ENCODE results near the gene PPARG. TPM values are rescaled to one million over a fixed set of nuclear protein-coding genes. Genes with fewer than 3 reads are reported as not detected.

Gene PPARG
- total and polyA plus RNA-seq, 8 donors: 7.9 to 85.2 (median 29.3) TPM

GRCh38 chr3:12357456-12357855, 68.6 kb downstream of the PPARG start:
- Histone ChIP-seq H3K36me3 (no peaks in the 10 kb centered on the region), H3K27me3 (no peaks in the 10 kb centered on the region), H3K9me3 (no peaks in the 10 kb centered on the region), H3K4me3 (no peak overlapping the region), H3K4me1 (peaks cover 0 to 19% (median 9%) of the 10 kb centered on the region in 4 donors), H3K27ac (no peak overlapping the region)
- DNase-seq: no peak
- intact Hi-C loops (cut with DNase I; ENCODE audit: low total_unique reads): no loop called here
- 87 to 95% (median 92%) methylated on average over 3 of the region's 3 CpGs for WGBS, 5 donors
- TF ChIP-seq POLR2A (IDR thresholded peaks at IDR 0.05): no peak
- no peak for TF ChIP-seq EP300 (IDR thresholded peaks at IDR 0.05)
- no peak for TF ChIP-seq POLR2AphosphoS5 (IDR thresholded peaks at IDR 0.05)
- TF ChIP-seq, protein P1, sequence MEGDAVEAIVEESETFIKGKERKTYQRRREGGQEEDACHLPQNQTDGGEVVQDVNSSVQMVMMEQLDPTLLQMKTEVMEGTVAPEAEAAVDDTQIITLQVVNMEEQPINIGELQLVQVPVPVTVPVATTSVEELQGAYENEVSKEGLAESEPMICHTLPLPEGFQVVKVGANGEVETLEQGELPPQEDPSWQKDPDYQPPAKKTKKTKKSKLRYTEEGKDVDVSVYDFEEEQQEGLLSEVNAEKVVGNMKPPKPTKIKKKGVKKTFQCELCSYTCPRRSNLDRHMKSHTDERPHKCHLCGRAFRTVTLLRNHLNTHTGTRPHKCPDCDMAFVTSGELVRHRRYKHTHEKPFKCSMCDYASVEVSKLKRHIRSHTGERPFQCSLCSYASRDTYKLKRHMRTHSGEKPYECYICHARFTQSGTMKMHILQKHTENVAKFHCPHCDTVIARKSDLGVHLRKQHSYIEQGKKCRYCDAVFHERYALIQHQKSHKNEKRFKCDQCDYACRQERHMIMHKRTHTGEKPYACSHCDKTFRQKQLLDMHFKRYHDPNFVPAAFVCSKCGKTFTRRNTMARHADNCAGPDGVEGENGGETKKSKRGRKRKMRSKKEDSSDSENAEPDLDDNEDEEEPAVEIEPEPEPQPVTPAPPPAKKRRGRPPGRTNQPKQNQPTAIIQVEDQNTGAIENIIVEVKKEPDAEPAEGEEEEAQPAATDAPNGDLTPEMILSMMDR (IDR thresholded peaks at IDR 0.05): no peak

DNA sequence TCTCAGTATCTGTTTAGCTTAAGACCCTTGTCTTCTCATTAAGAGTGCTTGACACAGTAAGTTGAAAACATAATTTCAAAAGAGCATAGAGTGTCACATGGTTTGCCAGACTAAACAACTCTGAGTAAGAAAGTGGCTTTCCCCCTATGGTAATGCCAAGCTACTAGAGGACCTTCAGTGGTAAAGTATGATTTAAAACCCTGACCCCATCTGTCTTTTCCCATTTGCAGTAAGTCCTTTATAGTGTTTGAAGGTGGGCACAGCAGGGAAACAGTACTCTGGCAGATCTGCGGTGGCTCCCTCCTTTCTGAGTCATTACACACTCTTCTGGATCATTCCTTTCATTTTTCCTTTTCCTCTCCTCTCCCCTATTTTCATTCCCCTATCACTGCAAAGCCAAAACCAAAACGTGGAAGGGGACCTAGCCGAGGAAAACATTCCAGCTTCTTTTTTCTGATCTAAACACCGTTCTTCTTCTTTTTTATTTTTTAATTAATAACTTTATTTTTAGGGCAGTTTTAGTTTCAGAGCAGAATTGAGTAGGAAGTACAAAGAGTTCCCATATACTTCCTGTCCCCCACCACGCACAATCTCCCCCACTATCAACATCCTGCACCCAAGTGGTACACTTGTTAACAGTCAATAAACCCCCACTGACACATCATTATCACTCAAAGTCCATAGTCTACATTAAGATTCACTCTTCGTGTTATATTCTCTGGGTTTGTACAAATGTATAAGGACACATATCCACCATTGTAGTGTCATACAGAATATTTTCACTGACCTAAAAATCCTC, 74.7 kb downstream of the PPARG start:
- 61 to 74% (median 63%) methylated on average over 6 of the region's 6 CpGs for WGBS, 5 donors
- Histone ChIP-seq H3K27ac (peak overlapping the region in 2 of 5 donors; percentile 2 to 11), H3K4me1 (no peaks in the 10 kb centered on the region), H3K36me3 (no peaks in the 10 kb centered on the region), H3K27me3 (no peaks in the 10 kb centered on the region), H3K4me3 (no peak overlapping the region), H3K9me3 (peaks cover 0 to 5% (median 0%) of the 10 kb centered on the region in 4 donors)
- no peak for TF ChIP-seq POLR2A (IDR thresholded peaks at IDR 0.05)
- TF ChIP-seq EP300 (IDR thresholded peaks at IDR 0.05): no peak
- TF ChIP-seq POLR2AphosphoS5 (IDR thresholded peaks at IDR 0.05): no peak
- TF ChIP-seq, protein P1 (IDR thresholded peaks at IDR 0.05): no peak
- intact Hi-C loops (cut with DNase I; ENCODE audit: low total_unique reads): no loop called here
- no peak for DNase-seq

- Histone ChIP-seq H3K27ac (no peak overlapping the region), H3K4me3 (no peak overlapping the region), H3K4me1 (peaks cover 0 to 21% (median 13%) of the 10 kb centered on the region in 4 donors), H3K27me3 (no peaks in the 10 kb centered on the region), H3K36me3 (no peaks in the 10 kb centered on the region), H3K9me3 (peaks cover 0 to 5% (median 0%) of the 10 kb centered on the region in 4 donors)
- DNase-seq: no peak
- WGBS, 5 donors: 76 to 86% (median 81%) methylated on average over 3 of the region's 3 CpGs
- intact Hi-C loops (cut with DNase I; ENCODE audit: low total_unique reads): no loop called here
- TF ChIP-seq POLR2AphosphoS5 (IDR thresholded peaks at IDR 0.05): peak in 1 of 3 donors; percentile 32
- TF ChIP-seq, protein P1 (IDR thresholded peaks at IDR 0.05): no peak
Measured at GRCh38 chr3:12367346-12367745, 78.5 kb downstream of the PPARG start.

GRCh38 chr3:12369029-12369428, 80.2 kb downstream of the PPARG start:
- 96 to 98% (median 97%) methylated on average over 6 of the region's 6 CpGs for WGBS, 5 donors
- Histone ChIP-seq H3K9me3 (peaks cover 0 to 5% (median 0%) of the 10 kb centered on the region in 4 donors), H3K27ac (no peak overlapping the region), H3K36me3 (no peaks in the 10 kb centered on the region), H3K4me3 (no peak overlapping the region), H3K4me1 (peaks cover 0 to 21% (median 13%) of the 10 kb centered on the region in 4 donors), H3K27me3 (no peaks in the 10 kb centered on the region)
- intact Hi-C loops (cut with DNase I; ENCODE audit: low total_unique reads): no loop called here
- no peak for DNase-seq
- no peak for TF ChIP-seq POLR2A (IDR thresholded peaks at IDR 0.05)
- no peak for TF ChIP-seq POLR2AphosphoS5 (IDR thresholded peaks at IDR 0.05)
- TF ChIP-seq EP300 (IDR thresholded peaks at IDR 0.05): no peak
- TF ChIP-seq, protein P1 (IDR thresholded peaks at IDR 0.05): no peak

Data from stomach (tissue), 9 donors.